COLO829 (cell line): ENCODE results near the gene VWA8.
A peak's percentile ranks its signal among the peaks of the same experiment; 100 is the strongest.
"Not testable (repeated sequence)": the region's sequence is repeated elsewhere in the genome, so short reads cannot be mapped to it uniquely, and the experiment has no call there.

ENCODE experiments used
- DNase-seq: peaks from one replicate; pipeline ENCODE4 v3.0.0; 2012; ENCODE audit warnings: low spot score

Gene VWA8

DNA sequence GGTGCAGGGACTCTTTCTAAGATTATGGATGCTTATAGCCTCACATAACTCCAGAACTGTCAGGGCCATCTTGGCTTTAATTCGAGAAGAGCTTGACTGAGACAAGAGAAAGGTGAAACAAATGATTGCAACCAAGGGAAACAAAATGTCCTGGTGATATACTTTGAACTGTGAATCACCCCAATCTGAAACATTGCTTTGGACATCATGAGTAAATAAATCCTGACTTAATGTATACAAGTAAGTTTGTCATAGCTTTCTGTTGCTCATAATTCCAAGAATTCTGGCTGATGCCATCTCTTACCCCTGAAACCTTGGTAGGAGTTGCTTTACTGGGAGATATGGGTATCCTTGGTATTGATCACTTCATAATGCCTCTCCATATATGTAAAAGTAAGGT is 5.8 kb upstream of the VWA8 start:
- DNase-seq, result no peak

DNA sequence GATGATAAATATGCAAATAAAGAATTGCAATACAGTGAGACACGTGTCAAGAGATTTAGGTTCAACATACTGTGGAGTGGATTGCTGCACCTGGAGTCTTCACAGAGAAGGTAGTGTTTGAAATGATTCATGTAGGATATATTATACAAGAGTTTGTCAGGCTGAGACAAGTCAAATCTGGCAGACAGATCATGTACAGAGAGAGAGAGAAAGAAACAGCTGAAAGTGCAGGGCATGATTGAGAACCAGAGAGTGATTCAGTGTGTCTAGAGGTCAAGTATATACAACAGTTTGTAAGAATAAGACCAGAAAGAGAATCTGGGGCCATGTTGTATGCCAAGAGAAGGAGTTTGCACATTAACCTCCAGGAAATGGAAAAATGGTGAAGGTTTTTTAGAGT is 2.1 kb upstream of the VWA8 start:
- no peak for DNase-seq

DNA sequence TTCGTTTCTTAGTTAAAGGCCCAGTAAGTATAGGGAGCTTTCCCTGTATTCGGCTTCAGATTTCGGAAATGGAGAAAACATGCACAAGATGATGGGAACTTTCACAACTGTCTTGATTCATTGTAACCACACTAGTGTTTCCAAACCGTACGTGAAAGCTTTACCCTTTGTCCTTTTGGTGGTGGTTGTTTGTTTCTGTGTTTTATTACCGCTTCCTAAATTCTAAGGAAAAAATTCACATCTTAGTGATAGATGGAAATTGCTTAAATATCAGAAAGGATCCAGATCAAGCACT is 504 bp upstream of the VWA8 start:
- no peak for DNase-seq

DNA sequence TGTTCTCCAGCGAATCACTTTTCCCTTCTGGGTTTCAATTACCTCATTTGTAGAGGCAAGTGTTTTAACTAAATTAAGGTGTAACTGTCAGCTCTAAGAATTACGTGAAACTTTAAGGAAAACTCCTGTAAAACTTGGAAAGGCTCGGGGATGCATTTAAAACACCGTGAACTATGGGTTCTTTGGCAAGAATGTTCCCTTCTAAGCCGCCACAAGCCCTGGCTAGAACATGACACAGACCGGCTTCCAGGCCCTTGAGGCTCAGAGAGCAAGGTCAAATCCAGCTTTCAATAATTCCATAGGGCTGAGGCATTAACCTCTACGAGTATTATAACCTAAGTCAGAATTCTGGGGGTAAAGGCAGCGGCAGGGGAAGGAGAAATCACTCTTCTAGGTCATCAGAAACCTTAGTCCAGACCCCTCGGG is 685 bp downstream of the VWA8 start:
- DNase-seq, result peak; percentile 15

DNA sequence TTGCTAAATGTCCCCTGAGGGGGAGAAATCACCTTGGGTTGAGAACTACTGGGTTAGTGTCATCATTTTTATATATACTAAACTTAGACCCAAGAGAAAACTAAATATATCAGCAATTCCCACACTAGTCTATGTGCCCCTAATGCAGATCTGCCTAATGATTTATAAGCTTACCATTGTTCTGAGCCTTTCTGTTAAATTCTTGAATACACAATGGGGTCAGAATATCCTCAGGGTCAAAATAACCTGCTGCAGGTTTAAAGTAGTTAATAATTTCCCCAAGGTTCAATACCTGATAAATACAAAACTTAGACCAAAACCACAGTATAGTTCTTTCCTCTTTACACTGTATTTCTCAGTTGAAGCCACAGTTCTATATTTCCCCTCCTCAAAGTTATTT is 4.6 kb downstream of the VWA8 start:
- no peak for DNase-seq

DNA sequence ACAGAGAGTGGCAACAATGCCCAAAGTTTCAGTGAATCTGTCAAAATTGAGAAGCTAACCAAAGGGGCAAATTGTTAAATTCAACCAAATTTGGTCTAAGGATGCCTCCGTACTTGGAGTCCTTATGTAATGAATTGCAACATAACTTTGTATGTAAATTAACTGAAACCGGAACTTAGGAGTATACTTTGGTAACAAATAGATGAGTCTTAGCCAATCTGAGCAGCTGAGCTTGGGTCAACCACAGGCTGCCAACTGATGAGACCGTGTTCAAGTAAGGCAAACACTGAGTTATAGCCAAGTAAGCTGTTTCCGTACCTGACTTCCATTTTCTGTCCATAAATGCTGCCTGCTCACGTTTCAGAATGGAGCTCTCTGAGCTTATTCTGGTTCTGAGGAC is 5.3 kb downstream of the VWA8 start:
- DNase-seq, result no peak

DNA sequence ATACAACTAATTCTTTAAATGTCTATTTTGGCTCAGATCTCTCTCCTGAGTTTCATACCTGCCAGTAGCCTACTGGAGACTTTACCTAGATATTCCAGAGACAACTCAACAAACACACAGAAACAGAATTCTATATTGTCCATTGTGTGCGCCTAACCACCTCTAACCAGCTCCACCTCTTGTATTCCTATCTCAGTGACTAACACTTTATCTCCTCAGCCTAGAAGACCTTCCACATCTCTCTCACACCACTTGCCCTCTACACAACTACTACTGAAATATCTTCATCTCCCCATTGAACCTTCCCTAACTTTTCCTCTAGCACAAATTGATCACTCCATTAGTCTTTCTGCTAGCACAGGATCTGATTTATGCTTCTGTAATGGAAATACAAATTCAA is 6.7 kb downstream of the VWA8 start:
- DNase-seq, result no peak

DNA sequence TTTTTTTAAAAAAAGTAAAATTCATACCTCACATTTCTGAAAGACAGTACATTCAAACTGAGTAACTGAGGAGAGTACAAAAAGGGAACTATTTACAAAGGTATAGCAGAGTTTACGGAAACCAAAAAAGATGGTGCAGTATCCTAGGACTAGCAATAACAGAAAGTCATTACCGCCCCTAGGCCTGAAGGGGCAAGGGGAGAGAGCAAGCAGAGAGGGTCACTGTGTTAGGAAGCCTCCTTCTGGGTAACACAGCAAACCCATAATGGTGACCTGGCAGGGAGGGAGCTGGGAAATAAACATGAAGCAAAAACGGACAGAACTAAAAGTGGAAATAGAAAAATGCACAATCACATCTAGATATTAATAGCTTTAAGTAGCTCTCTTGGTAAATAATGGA is 8.2 kb downstream of the VWA8 start:
- DNase-seq, result no peak

DNA sequence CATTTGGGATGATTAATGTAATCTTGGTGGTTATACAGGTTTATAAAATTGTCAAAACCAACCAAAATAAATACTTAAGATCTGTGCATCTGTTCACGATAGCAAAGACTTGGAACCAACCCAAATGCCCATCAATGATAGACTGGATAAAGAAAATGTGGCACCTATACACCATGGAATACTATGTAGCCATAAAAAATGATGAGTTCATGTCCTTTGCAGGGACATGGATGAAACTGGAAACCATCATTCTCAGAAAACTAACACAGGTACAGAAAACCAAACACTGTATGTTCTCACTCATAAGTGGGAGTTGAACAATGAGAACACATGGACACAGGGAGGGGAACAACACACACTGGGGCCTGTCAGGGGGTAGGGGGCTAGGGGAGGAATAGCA is 11.8 kb downstream of the VWA8 start:
- DNase-seq, result not testable (repeated sequence)

DNA sequence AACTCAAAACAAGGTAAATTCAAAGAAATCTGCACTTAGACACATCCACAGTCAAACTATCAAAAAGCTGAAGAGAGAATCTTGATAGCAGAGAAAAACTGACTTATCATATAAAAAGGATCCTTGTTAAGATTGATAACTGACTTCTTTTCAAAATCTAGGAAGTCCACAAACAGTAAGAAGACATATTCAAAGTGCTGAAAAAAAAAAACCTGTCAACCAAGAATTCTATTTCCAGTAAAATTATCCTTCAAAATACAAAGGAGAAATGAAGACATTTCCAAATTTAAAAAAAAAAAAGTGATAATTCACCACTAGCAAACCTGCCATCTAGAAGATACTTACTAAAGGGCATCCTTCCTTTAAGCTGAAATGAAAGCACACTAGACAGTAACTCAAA is 15.0 kb downstream of the VWA8 start:
- DNase-seq, result no peak

DNA sequence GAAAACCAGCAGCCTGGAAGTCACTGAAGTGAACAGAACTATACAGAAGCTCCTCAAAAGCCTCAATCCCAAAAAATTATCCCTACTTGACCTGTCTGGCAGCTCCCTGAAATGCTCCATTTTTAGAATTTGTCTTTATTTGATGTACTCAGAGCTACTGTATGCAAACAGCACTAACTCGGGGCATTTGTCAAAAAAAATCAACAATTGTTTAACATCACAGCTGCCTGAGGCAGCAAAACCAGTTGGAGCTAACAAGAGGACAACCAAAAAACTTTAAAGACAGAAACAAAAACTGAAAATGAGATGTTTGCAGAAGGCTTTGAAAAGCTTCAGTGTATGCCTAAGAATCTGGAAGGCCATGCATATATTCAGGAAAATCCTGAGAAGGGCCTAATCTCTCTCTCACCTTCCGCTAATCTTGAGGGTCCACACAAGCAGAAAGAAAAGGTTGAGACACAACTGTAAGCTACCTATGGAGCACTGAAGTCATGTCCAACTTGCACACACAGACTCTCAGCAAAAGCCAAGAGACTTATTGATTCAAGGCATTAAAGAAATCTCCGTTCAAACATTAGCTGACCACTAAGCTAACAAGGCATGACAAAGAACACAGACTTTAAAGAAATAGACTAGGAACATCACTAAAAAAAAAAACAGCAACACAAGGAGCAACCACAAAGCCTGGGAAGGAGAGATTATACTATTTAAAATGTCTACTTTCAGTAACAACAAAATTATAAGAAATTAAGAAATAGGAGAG is 16.1 kb downstream of the VWA8 start:
- DNase-seq, result no peak

DNA sequence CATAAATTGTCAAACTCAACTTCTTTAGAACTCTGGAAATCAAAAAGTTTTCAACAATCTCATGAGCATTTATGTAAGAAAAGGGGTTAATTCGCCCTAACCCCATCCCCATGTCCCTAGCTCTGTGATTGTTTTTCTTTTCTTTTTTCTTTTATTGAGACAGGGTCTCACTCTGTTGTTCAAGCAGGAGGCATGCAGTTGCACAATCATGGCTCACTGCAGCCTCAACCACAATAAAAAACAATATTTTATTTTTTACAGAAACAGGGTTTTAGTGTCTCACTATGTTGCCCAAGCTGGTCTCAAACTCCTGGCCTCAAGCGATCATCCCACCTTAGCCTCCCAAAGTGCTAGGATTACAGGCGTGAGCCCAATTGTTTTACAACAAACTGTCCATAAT is 16.7 kb downstream of the VWA8 start:
- no peak for DNase-seq

DNA sequence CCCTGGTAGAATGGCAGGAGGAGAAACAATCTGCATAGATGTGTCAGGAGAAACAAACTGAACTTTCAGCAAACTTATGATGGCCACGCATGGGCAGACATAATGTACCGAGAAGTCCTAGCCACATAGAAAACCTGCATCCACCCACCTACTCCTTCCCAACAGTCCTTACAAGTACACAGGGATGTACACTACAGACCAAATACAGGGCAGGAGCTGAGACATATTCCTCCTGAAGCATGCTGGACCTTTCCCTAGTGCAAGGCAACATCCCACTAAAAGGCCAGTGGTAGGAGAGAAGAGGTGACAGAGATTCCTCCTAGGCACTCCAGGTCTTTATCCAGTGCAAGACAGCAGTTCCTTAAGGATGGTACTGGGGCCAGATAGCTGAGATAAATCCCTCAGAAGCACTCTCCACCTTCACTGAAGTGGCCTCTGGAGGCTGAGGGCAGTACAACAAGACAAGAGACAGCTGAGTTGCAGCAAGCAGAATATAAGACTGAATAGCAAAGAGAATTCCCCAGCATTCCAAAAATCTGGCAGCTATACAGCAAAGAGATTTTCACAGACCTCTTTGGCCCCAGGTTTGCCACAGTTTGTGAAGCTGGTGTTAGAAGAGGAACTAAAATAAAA is 18.3 kb downstream of the VWA8 start:
- no peak for DNase-seq

DNA sequence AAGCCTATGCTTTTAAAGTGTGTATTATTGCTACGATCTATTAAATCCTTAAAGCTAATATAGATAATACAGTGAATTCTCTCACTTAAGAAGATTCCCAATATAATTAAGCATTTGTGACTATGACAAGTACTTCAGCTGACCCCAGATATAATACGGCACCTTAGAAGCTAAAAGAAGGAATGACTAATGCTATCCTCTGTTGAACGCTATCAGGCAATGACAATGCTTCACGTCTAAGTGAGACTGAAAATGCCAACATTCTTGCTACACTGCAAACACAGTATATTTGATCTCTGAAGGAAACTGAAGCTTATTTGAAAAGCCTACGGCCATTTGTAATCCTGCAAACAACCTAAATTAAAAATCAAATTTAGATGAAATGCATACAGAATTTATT is 19.7 kb downstream of the VWA8 start:
- no peak for DNase-seq

DNA sequence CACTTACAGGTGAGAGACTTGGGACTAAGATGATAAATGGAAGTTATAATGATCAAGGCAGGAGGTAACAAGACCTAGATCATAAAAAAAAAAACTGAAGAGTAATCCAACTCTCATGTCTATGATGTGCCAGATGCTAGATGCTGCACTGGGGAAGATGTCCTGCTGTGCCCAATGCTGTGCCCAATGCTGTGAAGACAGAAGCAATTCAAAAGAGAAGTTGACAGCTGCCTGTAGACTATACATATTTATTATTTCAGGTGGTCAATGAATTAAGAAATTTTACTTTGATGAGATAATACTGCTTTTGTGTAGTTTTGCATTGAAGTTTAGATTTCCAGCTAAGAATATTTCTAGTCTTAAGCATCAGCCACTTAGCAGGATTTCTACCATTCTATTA is 21.5 kb downstream of the VWA8 start:
- no peak for DNase-seq

DNA sequence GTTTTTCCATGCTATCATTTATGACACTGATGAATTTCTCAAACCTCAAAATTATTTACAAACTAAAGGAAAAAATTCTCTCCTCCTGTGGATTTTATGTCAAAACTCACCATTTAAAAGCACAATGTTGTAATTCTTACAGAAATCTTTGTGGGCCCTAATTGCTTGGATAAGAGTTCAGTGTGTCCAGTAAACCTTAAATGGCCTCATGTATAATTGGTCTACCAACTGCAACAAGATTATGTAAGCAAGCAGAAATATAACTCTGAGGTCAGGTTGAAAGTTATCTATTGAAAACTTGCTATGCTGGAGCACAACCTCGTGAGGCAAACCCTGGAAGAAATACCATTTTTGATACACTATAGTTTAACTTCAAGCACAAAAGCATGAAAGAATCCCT is 22.0 kb downstream of the VWA8 start:
- no peak for DNase-seq

DNA sequence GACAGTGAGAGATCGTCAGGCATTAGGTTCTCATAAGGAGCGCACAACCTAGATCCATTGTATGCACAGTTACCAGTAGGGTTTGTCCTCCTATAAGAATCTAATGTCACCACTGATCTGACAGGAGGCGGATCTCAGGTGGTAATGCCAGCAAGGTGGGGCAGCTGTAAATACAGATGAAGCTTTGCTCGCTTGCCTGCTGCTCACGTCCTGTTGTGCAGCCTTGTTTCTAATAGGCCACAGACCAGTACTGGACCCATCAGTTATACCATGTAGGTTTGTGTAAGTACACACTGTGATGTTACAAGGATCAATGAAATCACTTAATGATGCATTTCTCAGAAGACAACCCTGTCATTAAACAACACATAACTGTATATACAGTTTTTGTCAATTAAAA is 23.5 kb downstream of the VWA8 start:
- no peak for DNase-seq

DNA sequence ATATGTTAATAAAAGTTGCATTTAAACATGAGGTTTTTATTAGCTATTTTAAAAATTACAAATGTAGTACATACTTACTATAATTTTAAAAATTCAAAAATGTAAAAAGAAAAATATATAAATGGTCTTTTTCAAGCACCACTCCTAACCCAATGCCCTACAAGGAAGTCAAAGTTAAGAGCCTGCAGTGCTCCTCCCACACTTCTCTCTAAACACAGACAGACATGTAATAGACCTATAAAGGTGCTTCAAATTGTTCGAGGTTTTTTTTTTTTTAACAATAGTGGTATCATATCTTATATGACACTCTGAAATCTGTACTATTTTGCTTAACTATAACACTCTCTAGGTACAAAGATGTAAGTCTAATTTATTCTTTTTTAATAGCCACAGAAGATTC is 25.4 kb downstream of the VWA8 start:
- no peak for DNase-seq

DNA sequence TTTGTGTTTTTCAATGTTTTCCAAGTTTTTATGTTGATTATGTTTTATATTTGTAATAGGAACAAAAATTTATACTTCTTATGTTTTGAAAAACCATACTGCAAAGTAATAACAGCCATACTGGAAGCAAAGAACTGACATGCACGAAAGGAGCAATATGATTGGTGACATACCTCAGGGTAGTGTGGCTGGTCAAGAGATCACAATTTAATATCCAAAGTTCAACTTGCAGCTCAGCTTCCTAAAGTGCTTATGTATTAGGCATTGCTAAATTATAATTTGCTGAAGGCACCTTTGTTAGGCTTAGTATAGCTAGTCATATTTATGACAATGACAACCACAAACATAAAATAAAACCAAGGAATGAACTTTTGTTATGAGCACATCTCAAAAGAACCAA is 25.9 kb downstream of the VWA8 start:
- no peak for DNase-seq

DNA sequence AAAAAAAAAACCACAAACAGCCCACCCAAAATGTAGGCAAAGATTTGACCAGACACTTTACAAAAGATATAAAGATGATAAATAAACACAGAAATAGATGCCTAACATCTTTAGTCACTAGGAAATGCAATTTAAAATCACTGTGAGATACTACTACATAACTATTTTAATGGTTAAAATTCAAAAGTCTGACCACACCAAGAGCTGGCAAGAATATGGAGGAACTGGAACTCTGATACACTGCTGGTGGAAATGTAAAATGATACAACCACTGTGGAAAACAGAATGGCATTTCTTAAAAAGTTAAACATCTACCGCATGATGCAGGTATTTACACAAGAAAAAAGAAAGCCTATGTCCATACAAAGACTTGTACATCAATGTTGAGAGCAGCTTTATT is 26.8 kb downstream of the VWA8 start:
- no peak for DNase-seq

DNA sequence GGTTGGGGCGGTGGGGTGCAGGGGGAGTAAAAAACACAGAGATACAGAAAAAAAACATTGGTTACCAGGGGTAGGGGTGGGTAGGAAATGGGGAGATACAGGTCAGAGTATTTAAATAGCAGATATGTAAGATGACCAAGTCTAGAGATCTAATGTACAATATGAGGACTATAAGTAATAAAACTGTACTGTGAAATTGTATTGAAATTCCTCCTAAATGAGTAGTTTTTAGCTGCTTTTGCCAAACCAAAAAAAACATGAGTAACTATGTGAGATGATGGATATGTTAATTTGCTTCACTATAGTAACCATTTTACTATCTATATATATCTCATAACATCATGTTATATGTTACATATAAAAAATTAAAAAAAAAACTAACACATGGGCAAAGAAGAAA is 29.6 kb downstream of the VWA8 start:
- DNase-seq, result no peak

DNA sequence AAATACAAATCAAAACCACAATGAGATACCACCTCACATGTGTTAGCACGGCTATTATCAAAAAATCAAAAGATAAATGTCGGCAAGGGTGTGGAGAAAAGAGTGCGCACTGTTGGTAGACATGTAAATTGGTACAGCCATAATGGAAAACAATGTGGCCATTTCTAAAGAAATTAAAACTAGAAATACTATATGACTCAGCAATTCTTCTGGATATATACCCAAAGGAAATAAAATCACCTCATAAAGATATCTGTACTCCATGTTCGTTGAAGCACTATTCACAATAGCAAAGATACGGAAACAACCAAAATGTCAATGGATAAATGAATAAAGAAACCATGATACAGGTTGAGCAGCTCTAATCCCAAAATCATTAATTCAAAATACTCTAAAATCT is 30.8 kb downstream of the VWA8 start:
- DNase-seq, result no peak

DNA sequence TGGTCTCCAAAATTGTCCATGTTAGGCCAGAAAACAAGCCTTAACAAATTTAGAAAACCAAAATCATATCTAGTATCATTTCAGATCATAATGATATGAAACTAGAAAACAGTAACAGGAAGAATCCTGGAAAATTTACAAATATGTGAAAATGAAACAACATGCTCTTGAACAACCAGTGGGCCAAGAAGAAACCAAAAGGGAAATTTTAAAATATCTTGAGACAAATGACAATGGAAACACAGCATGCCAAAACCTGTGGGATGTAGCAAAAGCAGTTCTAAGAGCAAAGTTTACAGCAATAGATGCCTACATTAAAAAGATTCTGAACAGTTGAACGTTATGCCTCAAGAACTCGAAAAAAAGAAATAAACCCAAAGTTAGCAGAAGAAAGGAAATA is 32.6 kb downstream of the VWA8 start:
- no peak for DNase-seq

DNA sequence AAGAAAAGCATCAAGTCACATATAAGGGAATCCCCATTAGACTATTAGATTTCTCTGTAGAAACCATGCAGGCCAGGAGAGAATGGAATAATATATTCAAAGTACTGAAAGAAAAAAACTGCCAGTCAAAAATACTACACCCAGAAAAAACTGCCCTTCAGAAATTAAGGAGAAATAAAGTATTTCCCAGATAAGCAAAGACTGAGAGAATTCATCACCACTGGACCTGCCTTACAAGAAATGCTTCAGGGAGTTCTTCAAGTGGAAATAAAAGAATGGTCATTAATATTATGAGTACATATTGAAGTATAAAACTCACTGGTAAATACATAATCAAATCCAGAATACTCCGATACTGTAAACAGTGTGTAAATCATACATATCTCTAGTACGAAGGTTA is 35.9 kb downstream of the VWA8 start:
- DNase-seq, result no peak
